ENCODE measurements around the gene PTX4.
A peak's percentile ranks its signal among the peaks of the same experiment; 100 is the strongest.

Gene PTX4

DNA sequence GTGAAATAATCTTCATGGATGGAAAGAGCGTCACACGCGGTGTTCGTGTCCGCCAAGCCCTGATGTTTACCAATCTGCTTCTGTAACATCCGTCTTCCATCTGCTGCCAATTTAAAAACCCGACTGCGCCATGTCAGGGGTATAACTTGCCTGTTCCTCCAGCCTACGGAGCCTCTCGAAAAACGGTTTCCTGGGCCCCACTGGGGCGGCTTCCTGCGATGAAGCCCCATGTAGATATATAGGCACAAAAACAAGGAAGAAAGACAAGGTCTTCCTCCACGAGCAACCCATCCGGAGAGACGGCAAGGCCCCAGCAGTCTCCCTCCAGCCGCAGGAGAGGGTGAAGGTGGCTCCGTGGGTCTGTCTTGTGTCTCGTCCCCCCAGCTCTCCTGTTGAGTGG, at the start of gene PTX4:
Gene PTX4, minus strand, starts transcription at position 326 of the 400 bp plus-strand sequence. Its CDS starts 35 bp downstream, at position 291.
- DNase-seq (ENCODE audit: low read depth, low spot score), result no peak

DNA sequence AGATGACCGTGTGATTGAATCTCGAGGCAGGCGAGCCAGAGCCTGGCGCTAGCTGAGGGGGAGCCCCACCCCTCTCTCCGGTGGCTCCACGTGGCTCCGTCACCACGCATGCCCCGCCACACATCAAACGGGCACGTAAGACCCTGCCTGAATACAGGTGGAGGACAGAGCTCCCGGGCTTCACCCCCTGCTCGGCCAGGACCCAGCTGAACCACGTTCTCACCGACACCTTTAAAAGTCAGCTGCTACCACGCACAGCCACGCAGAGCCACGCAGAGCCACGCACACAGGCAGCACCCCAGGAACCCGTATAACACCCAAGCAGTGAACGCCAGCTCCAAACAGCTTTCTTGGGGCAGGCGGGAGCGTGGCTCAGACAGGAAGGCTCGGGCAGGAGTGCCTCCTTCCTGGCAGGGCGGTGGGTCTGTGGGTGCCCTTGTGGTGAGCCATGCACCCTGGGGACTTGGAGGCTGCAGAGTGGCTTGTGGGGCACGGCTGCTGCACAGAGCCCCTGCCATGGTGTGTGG, 49.1 kb upstream of the PTX4 start:
- DNase-seq (ENCODE audit: low read depth, low spot score), result no peak

DNA sequence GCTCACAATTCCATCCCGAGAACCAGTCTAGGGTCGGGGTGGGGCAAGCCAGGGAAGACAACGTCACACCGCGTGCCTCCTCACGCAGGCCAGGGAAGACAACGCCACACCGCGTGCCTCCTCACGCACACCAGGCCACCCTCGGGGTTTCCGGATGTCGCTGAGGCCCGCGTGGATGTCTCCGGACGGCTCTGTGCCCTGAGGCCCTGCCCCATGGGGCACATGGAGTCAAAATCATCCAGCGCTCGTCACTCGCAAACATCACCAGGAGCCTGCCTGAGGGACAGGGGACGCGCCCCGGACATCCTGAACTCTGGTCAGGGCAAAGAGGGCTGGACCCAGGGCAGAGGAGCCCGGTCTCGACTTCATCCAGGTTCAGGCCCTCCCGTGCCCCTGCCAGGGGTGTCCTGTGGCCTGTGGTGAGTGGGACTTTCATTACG, 48.4 kb upstream of the PTX4 start:
- DNase-seq (ENCODE audit: low read depth, low spot score), result no peak

GRCh38 chr16:1536601-1537000, 47.9 kb upstream of the PTX4 start:
- DNase-seq (ENCODE audit: low read depth, low spot score), result no peak

DNA sequence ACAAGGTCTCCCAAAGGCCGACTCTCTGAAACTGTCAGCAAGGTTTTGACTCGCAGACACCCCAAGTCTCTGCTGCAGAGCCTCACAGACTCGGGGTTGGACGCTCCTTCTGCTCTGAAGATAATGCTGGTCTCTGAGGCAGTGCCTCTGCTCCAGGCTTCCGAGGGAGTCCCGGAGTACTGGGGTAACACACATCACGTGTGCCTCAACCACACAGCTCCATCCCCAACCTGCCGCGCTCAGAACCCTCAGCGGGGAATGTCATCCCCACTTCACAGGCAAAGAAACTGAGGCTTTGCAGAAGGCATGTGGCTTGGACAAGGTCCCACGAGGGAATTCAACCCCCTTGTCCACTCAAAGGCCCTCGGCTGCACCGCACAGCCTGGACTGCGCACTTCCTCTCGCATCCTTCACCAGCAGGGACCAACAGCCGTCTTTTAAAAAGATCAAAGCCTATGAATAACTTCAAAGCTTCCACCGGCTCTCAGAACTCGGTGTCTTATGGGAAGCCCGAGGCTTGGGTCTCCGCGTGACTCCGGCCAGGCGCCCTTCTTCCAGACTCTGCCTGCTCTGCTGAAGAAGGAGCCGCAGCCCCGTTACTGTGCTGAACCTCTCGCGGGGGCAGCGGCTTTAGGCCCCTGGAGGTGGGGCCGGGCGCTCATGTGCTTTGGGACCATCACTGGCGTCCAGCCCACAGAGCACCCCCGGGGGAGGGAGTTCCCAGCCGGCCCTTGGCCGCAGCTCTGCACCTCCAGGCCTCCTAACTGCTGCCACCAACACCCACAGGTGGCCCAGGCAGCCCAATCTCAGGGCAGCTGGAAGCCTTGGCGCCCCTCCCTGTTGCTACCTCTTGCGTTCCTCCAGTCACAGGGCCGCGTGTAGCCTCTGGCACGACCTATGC, 46.9 kb upstream of the PTX4 start:
- no peak for DNase-seq (ENCODE audit: low read depth, low spot score)

- DNase-seq (ENCODE audit: low read depth, low spot score), result no peak
These were observed 45.6 kb upstream of the PTX4 start for GRCh38 chr16:1534021-1535020.

DNA sequence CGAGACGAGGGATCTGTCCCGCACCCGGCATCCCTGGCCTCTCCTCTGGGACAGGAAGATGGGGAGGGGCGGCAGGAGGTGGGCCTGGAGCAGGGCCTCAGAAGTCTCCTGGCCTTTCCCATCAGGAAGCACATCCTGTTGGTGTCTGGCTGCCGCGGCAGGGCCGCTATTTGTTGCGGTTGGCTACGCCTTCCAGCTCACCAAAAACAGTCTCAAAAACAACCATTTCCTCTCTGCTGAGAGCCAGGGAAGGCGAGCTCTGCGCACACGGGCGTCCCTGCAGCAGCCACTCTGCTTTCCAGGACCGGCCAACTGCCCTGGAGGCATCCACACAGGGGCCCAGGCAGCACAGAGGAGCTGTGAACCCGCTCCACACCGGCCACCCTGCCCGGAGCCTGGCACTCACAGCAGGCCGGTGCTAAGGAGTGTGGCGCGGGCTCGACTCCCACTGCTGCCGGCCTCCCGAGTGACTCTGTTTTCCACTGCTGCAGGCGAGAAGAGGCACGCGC, 44.8 kb upstream of the PTX4 start, which contains the start of gene TMEM204:
Gene TMEM204, plus strand, starts transcription at position 224 of the 509 bp plus-strand sequence. CDS start 610 bp downstream, outside the sequence.
- no peak for DNase-seq (ENCODE audit: low read depth, low spot score)

DNA sequence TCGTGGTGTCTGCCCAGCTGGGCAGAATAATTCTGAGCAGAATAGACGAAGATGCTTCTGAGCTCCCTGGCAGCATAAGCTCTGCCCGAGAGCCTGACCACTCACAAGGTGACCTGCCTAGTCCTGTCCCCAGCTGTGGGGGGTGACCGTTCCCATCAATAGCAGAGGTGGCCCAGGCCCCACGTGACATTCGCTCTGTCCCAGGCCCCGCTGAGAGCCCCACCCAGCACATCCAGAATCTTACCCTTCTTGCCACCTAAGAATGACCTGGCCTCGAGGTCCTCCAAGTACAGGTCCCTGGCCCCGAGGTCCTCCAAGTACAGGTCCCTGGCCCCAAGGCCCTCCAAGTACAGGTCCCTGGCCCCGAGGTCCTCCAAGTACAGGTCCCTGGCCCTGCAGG, 44.0 kb upstream of the PTX4 start:
- DNase-seq (ENCODE audit: low read depth, low spot score), result no peak

- DNase-seq (ENCODE audit: low read depth, low spot score), result no peak
These were observed 43.5 kb upstream of the PTX4 start for GRCh38 chr16:1532081-1532760.

DNA sequence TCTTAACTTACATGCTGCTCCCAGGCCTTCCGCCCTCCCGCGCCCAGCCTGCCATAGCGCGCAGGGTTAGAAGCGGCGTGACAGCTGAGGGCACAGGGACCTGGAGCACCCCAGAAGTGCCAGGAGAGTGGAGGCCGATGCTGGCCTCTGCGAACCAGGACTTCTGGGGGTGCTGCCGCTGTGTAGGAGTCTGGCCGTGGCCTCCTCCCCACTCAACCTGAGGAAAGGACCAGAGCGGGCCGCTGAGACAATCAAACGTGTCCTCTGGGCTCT, 42.8 kb upstream of the PTX4 start:
- DNase-seq (ENCODE audit: low read depth, low spot score), result no peak

GRCh38 chr16:1530883-1531637, 42.3 kb upstream of the PTX4 start:
- DNase-seq (ENCODE audit: low read depth, low spot score), result no peak

- no peak for DNase-seq (ENCODE audit: low read depth, low spot score)
These were observed 41.7 kb upstream of the PTX4 start for GRCh38 chr16:1530349-1530882.

DNA sequence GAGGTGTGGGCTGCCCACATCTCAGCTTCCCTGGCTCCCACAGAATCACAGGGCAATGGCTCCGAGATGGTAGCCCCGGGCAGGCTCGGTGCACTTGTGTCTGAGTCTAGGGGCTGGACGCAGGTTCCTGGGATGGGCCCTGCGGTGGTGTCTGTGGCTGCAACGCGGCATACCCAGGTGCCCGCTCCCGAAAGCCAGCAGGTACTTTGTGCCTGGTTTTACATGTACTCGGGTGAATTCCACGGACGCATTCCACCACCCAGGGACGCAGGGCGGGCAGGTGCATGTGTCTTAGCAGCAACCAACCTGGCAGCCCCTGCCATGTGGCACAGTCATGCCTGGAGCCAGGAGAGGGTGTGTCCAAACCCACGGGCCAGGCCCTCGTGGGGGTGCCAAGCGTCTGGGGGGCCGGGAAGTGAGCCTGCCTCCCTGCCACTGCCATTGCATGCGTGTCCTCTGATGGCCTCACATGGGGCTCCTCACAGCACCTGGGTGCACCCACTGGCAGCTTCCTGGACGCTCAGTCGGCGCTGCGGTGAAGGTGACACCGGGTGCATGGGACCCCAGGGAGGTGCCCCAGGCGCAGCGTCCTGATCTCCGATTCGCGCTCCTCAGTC, 40.3 kb upstream of the PTX4 start:
- DNase-seq (ENCODE audit: low read depth, low spot score), result no peak

- peak; percentile 35 for DNase-seq (ENCODE audit: low read depth, low spot score)
These were observed 39.4 kb upstream of the PTX4 start for GRCh38 chr16:1527836-1528811.

DNA sequence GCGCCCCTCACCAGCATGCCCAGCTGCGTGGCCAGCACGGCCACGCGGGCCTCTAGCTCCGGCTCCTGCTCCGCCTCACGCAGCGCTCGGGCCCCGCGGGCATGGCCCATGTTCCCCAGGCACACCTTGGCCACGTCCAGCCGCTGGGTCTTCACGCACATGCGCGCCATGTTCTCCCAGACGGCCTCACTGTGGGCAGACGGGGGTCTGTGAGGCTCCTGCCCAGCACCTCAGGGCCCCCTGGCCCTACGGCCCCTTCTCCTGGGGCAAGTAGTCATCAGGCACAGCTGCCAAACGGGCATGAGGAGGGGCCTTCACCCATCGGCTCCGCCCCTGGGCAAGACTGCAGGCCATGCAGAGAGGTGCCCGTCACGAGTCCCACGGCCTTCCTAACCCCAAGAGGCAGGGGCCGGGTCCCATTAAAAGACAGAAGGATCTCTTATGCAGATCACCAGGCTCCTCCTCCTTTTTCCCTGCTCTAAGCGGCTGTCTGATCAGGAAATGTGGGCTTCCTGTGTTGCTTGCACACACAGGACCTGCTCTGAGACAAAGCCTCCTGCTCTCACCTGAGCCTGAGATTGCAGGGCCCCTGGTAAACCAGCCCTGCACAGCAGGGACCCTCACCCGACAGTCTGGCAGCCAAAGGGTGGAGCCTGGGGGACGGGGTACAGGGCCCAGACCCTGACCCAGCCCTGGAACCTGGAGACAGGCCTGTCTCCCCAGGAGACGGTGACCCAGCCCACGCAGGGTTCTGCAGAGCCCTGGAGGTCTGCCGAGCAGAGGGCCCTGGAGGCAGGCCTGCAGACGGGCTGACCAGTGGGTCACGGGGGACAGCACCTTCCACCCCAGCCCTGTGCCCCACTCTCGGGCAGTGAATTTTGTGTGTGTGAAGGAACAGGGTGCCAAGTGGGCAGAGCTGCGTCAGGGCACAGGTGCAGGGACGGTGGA, 38.1 kb upstream of the PTX4 start:
- DNase-seq (ENCODE audit: low read depth, low spot score), result no peak

GRCh38 chr16:1525871-1526607, 37.3 kb upstream of the PTX4 start:
- DNase-seq (ENCODE audit: low read depth, low spot score), result no peak

GRCh38 chr16:1524366-1524765, 35.6 kb upstream of the PTX4 start:
- DNase-seq (ENCODE audit: low read depth, low spot score), result no peak
